ENCODE data around the gene BBS10. TPM values are rescaled to one million over a fixed set of nuclear protein-coding genes. Genes with fewer than 3 reads are reported as not detected.

Gene BBS10
- total and polyA plus RNA-seq, 9 of the 15 experiments (the other 6 are each of a cell fraction or from before 2014, with no cell fraction given) = 2.3 to 14.9 (median 5.9) TPM

DNA sequence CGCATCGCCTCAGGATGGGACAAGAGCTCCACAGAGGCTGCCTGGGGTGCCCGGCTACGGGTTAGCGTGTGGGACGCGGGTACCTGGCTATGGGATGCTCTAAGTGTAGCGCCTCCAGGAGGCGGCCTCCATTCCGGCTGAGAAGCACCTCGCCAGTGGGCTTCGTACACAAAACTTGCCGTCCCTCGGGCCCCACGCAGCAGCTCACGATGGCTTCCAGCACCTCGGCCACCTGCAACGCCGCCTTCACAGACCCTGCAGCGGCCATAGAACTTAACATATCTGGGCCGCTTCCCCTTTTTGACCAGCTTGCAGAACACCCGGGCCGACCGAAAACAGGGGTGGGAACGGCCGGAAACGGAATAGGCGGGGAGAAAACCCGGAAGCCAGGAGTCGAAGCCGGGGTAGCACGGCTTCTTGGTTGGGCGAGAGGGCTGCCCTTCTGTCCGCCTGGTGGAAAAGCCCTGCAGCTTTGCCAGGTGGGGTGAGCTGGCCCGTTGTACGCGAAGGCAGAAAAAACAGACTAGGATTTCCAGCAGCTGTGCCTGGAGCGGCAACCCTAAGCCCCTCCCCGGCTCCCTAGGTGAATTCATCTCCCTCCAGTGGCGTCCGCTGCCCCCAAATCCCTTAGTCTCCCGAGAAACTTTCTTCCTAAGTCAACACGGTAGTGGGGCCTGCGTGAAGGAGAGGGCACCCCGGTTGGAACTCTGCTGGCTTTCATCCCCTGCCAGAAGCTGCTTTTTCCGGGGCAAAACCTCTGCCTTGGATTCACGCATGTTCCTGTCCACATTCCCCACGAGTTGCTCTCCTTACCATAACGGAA lies at the start of gene BBS10 (continued):
- TF ChIP-seq, protein P1, sequence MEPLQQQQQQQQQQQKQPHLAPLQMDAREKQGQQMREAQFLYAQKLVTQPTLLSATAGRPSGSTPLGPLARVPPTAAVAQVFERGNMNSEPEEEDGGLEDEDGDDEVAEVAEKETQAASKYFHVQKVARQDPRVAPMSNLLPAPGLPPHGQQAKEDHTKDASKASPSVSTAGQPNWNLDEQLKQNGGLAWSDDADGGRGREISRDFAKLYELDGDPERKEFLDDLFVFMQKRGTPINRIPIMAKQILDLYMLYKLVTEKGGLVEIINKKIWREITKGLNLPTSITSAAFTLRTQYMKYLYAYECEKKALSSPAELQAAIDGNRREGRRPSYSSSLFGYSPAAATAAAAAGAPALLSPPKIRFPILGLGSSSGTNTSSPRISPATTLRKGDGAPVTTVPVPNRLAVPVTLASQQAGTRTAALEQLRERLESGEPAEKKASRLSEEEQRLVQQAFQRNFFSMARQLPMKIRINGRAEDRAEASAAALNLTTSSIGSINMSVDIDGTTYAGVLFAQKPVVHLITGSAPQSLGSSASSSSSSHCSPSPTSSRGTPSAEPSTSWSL (CRISPR knock-in tag; IDR thresholded peaks at IDR 0.05; ENCODE audit: borderline replicate concordance) = no peak
- TF ChIP-seq ZKSCAN1 (IDR thresholded peaks at IDR 0.05; ENCODE audit: low read depth, low read length) (no peak), ZC3H8 (IDR thresholded peaks at IDR 0.05) (no peak), FOXJ3 (CRISPR knock-in tag; IDR thresholded peaks at IDR 0.05) (no peak), SUPT5H (IDR thresholded peaks at IDR 0.05) (peak; percentile 83), IFI16 (CRISPR knock-in tag; IDR thresholded peaks at IDR 0.05) (no peak), NFE2 (IDR thresholded peaks at IDR 0.05; ENCODE audit: low read depth) (no peak; the same call in 1 of the 2 replicates), ZNF785 (CRISPR knock-in tag; IDR thresholded peaks at IDR 0.05) (no peak), ETV1 (tag; conservative IDR thresholded peaks at IDR 0.05; ENCODE audit: low read depth) (peak; percentile 71; the same call in 1 of the 2 replicates), SRSF7 (optimal IDR thresholded peaks at IDR 0.05; ENCODE audit: low read depth, low read length) (no peak), PRMT5 (CRISPR knock-in tag; IDR thresholded peaks at IDR 0.05) (no peak)
- TF ChIP-seq, protein P2, sequence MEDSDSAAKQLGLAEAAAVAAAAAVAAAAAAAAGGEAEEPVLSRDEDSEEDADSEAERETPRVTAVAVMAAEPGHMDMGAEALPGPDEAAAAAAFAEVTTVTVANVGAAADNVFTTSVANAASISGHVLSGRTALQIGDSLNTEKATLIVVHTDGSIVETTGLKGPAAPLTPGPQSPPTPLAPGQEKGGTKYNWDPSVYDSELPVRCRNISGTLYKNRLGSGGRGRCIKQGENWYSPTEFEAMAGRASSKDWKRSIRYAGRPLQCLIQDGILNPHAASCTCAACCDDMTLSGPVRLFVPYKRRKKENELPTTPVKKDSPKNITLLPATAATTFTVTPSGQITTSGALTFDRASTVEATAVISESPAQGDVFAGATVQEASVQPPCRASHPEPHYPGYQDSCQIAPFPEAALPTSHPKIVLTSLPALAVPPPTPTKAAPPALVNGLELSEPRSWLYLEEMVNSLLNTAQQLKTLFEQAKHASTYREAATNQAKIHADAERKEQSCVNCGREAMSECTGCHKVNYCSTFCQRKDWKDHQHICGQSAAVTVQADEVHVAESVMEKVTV (CRISPR knock-in tag; IDR thresholded peaks at IDR 0.05) = 0 out of 2 replicates have a peak, but pooled peaks have one; percentile 28
- TF ChIP-seq, protein P3, sequence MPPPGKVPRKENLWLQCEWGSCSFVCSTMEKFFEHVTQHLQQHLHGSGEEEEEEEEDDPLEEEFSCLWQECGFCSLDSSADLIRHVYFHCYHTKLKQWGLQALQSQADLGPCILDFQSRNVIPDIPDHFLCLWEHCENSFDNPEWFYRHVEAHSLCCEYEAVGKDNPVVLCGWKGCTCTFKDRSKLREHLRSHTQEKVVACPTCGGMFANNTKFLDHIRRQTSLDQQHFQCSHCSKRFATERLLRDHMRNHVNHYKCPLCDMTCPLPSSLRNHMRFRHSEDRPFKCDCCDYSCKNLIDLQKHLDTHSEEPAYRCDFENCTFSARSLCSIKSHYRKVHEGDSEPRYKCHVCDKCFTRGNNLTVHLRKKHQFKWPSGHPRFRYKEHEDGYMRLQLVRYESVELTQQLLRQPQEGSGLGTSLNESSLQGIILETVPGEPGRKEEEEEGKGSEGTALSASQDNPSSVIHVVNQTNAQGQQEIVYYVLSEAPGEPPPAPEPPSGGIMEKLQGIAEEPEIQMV (tag; conservative IDR thresholded peaks at IDR 0.05; ENCODE audit: low read depth) = no peak
